Measurements from ENCODE around the gene FAF1.
"Not testable (repeated sequence)": the region's sequence is repeated elsewhere in the genome, so short reads cannot be mapped to it uniquely, and the experiment has no call there.

- TF ChIP-seq FOS (IDR thresholded peaks at IDR 0.05; ENCODE audit: borderline replicate concordance, insufficient read depth, low read length); POLR2AphosphoS5 (IDR thresholded peaks at IDR 0.05; ENCODE audit: insufficient read depth, low read depth, low read length): not testable (repeated sequence)
Observed at GRCh38 chr1:50527987-50528320, 432.1 kb downstream of the FAF1 start.
